K562 (cell line): ENCODE data around the gene PLAAT5. TPM values are rescaled to one million over a fixed set of nuclear protein-coding genes. Genes with fewer than 3 reads are reported as not detected.

Source experiments
- BMI1 ChIP-seq: fragments of 150-350 bp; IDR thresholded peaks from 2 replicates; pipeline ENCODE4 v1.6.1; 2014; ENCODE audit warnings: low read length
- CBFB ChIP-seq: sonication (generic); formaldehyde crosslinking; IDR thresholded peaks from 2 replicates; pipeline ENCODE4 v1.4.0; 2020; ENCODE audit warnings: mild to moderate bottlenecking, missing genetic modification reagents
- CCNT2 ChIP-seq: IDR thresholded peaks from 2 replicates; pipeline ENCODE4 v1.6.1; 2011; ENCODE audit warnings: borderline replicate concordance, low read depth, mild to moderate bottlenecking, moderate library complexity, mixed read lengths, low read length; ENCODE audit not compliant: insufficient read length; ENCODE audit errors: extremely low read depth
- CEBPG ChIP-seq, 3 experiments: fragments of 200-800 bp in 1 of 3; sonication (Bioruptor generic) in 1 of 3; sonication (generic) in 1 of 3; formaldehyde crosslinking in 1 of 3; IDR thresholded peaks in 2 of 3; conservative IDR thresholded peaks in 1 of 3; 2 replicates each; pipeline versions ENCODE4 v1.6.1 to v1.8.0; 2016 to 2022; ENCODE audit warnings: missing compliant biosample characterization in 2 of 3, missing genetic modification characterization in 2 of 3, mild to moderate bottlenecking in 1 of 3, missing genetic modification reagents in 1 of 3
- ETV6 ChIP-seq, 3 experiments: fragments of 150-350 bp in 1 of 3; sonication (generic) in 1 of 3; formaldehyde crosslinking in 1 of 3; IDR thresholded peaks; 2 replicates each; pipeline versions ENCODE4 v1.6.1 to v1.8.0; 2014 to 2022; ENCODE audit warnings: borderline replicate concordance in 2 of 3, low read depth in 2 of 3, antibody characterized with exemption in 1 of 3, low read length in 1 of 3, mild to moderate bottlenecking in 1 of 3, missing genetic modification reagents in 1 of 3
- HDAC1 ChIP-seq, 2 experiments: fragments of 450-650 bp; IDR thresholded peaks; 2 replicates each; pipeline ENCODE4 v1.6.1; 2016 to 2017; ENCODE audit warnings: inconsistent platforms in 1 of 2, mild to moderate bottlenecking in 1 of 2, moderate library complexity in 1 of 2
- HOMEZ ChIP-seq: fragments of 250-450 bp; sonication (Bioruptor Pico); IDR thresholded peaks from 2 replicates; pipeline ENCODE4 v1.4.0; 2020; ENCODE audit warnings: mild to moderate bottlenecking, moderate library complexity
- MLLT1 ChIP-seq, 2 experiments: fragments of 450-650 bp; IDR thresholded peaks; 2 replicates each; pipeline ENCODE4 v1.6.1; 2016
- MTA2 ChIP-seq: fragments of 450-650 bp; IDR thresholded peaks from 2 replicates; pipeline ENCODE4 v1.6.1; 2016; ENCODE audit warnings: low read depth
- MXD1 ChIP-seq: fragments of 250-450 bp; sonication (Bioruptor Pico); IDR thresholded peaks from 2 replicates; pipeline ENCODE4 v1.8.0; 2021; ENCODE audit warnings: borderline replicate concordance, mild to moderate bottlenecking, moderate library complexity; ENCODE audit not compliant: poor library complexity, severe bottlenecking
- NEUROD1 ChIP-seq: fragments of 150-350 bp; IDR thresholded peaks from 2 replicates; pipeline ENCODE4 v1.6.1; 2014; ENCODE audit warnings: borderline replicate concordance, low read length, low read depth; ENCODE audit not compliant: partially characterized antibody
- NFE2 ChIP-seq: IDR thresholded peaks from 2 replicates; pipeline ENCODE4 v1.6.1; 2014; ENCODE audit warnings: antibody characterized with exemption, low read depth
- PHB ChIP-seq: fragments of 250-450 bp; sonication (Bioruptor Pico); IDR thresholded peaks from 2 replicates; pipeline ENCODE4 v1.5.0; 2021
- POLR2AphosphoS2 ChIP-seq: IDR thresholded peaks from 2 replicates; pipeline ENCODE4 v1.6.1; 2012; ENCODE audit warnings: low read length, improper control_type of control experiment
- POLR2AphosphoS5 ChIP-seq: IDR thresholded peaks from 2 replicates; pipeline ENCODE4 v1.6.1; 2011; ENCODE audit warnings: mild to moderate bottlenecking, low read depth, low read length, moderate library complexity; ENCODE audit not compliant: control insufficient read depth, insufficient read depth
- POLR2H ChIP-seq: IDR thresholded peaks from 2 replicates; pipeline ENCODE4 v1.6.1; 2016; ENCODE audit warnings: missing genetic modification characterization, low read depth, mild to moderate bottlenecking, control low read depth, missing compliant biosample characterization, moderate library complexity
- TEAD2 ChIP-seq: fragments of 450-650 bp; IDR thresholded peaks from 2 replicates; pipeline ENCODE4 v1.6.1; 2016; ENCODE audit warnings: missing genetic modification characterization, control low read depth, missing compliant biosample characterization
- ZBTB17 ChIP-seq: fragments of 450-650 bp; formaldehyde crosslinking; IDR thresholded peaks from 2 replicates; pipeline ENCODE4 v1.4.0; 2020; ENCODE audit warnings: mild to moderate bottlenecking
- ZFP36 ChIP-seq: fragments of 150-350 bp; IDR thresholded peaks from 2 replicates; pipeline ENCODE4 v1.6.1; 2018; ENCODE audit warnings: low read length, low read depth; ENCODE audit not compliant: partially characterized antibody
- ZNF239 ChIP-seq: fragments of 250-450 bp; sonication (Bioruptor Pico); IDR thresholded peaks from 2 replicates; pipeline ENCODE4 v1.4.0; 2020; ENCODE audit warnings: mild to moderate bottlenecking
- ZNF263 ChIP-seq: sonication (generic); formaldehyde crosslinking; IDR thresholded peaks from 2 replicates; pipeline ENCODE4 v1.8.0; 2022; ENCODE audit warnings: mild to moderate bottlenecking, missing genetic modification reagents, borderline replicate concordance
- ZNF740 ChIP-seq, 3 experiments: fragments of 200-800 bp in 1 of 3; sonication (Bioruptor generic) in 1 of 3; sonication (generic) in 1 of 3; formaldehyde crosslinking in 1 of 3; IDR thresholded peaks; 2 replicates each; pipeline versions ENCODE4 v1.6.1 to v1.8.0; 2016 to 2022; ENCODE audit warnings: mild to moderate bottlenecking in 2 of 3, missing compliant biosample characterization in 2 of 3, missing genetic modification characterization in 2 of 3, missing genetic modification reagents in 1 of 3
- polyA plus RNA-seq, 8 experiments: library from polyadenylated mRNA; depleted of rRNA in 4 of 8; stranded (reverse) in 5 of 8; unstranded in 3 of 8; fragments of >200 nt; fragmentation: Nextera tagmentation in 2 of 8; fragmentation: Illumina TruSeq in 1 of 8; extraction: Ambion mirVana in 2 of 8; extraction: Trizol in 1 of 8; gene quantifications; 2 replicates each; pipeline versions ENCODE4 v1.2.1 to v1.2.3, GENCODE V29; 2011 to 2014; ENCODE audit warnings: inconsistent platforms in 1 of 8, missing spikeins in 1 of 8
- total RNA-seq, 7 experiments: library from RNA; depleted of rRNA in 6 of 7; stranded (reverse); fragments of >200 nt in 6 of 7; fragmentation: Illumina TruSeq in 2 of 7; extraction: Trizol in 2 of 7; gene quantifications; 2 replicates each; pipeline versions ENCODE4 v1.2.1 to v1.2.3, GENCODE V29; 2011 to 2021; ENCODE audit warnings: low replicate concordance in 1 of 7

The PLAAT5 gene
- total and polyA plus RNA-seq, 9 of the 15 experiments (the other 6 are each of a cell fraction or from before 2014, with no cell fraction given): not detected

GRCh38 chr11:63534895-63535461 is 44.0 kb upstream of the PLAAT5 start (continued):
- TF ChIP-seq CEBPG (CRISPR knock-in tag; IDR thresholded peaks at IDR 0.05) (no peak), CEBPG (tag; conservative IDR thresholded peaks at IDR 0.05 in 1 of 2, IDR thresholded peaks at IDR 0.05 in 1 of 2) (peak in 1 of 2 experiments; percentile 68; a peak in 2 of 4 replicates), CBFB (CRISPR knock-in tag) (no peak), POLR2AphosphoS5 (no peak), MXD1 (CRISPR knock-in tag) (peak; percentile 72), TEAD2 (tag) (peak; percentile 95), ZNF263 (no peak), CCNT2 (no peak), ZFP36 (no peak), POLR2H (tag) (peak; percentile 78), ZNF740 (CRISPR knock-in tag; IDR thresholded peaks at IDR 0.05) (no peak), ZNF740 (tag; IDR thresholded peaks at IDR 0.05) (peak in 1 of 2 experiments; percentile 99; a peak in 2 of 4 replicates), HDAC1 (IDR thresholded peaks at IDR 0.05) (0 out of 4 replicates have a peak, but pooled peaks of 1 of the 2 experiments have one; percentile 16), MTA2 (no peak), PHB (CRISPR knock-in tag) (no peak), NEUROD1 (no peak), NFE2 (0 out of 2 replicates have a peak, but pooled peaks have one; percentile 13), HOMEZ (CRISPR knock-in tag) (peak; percentile 96), MLLT1 (IDR thresholded peaks at IDR 0.05) (no peak), ETV6 (IDR thresholded peaks at IDR 0.05; ENCODE audit: borderline replicate concordance in 1 of 2, low read depth in 2 of 2, low read length in 1 of 2) (no peak), ETV6 (CRISPR knock-in tag; IDR thresholded peaks at IDR 0.05; ENCODE audit: borderline replicate concordance) (no peak), ZNF239 (CRISPR knock-in tag) (peak; percentile 95), ZBTB17 (CRISPR knock-in tag) (peak; percentile 94), BMI1 (no peak), POLR2AphosphoS2 (no peak)
